Activated B cell treated with CpG ODN at 0.5 μM for 24 hours (primary cell): Measurements from ENCODE around the gene GPR153. TPM values are rescaled to one million over a fixed set of nuclear protein-coding genes. Genes with fewer than 3 reads are reported as not detected.
"Not testable (repeated sequence)": the region's sequence is repeated elsewhere in the genome, so short reads cannot be mapped to it uniquely, and the experiment has no call there.

Experiments used
- ATAC-seq: fragments of 200-7000 bp; cut with Tn5 transposase; one replicate; pipeline ENCODE4 v1.10.0; 2021; ENCODE audit warnings: low read depth, mild to moderate bottlenecking, moderate library complexity
- CTCF ChIA-PET: fragments of 350-600 bp; sonication (Branson Sonifier 250); formaldehyde crosslinking; loops from one replicate; lab custom pipeline; 2021; ENCODE audit warnings: antibody characterized with exemption; lab: Charles Lee
- POLR2A ChIA-PET: fragments of 350-600 bp; sonication (Branson Sonifier 250); formaldehyde crosslinking; loops from one replicate; lab custom pipeline; 2021; ENCODE audit warnings: antibody characterized with exemption; lab: Charles Lee
- DNase-seq: peaks from one replicate; pipeline ENCODE4 v3.0.0; 2022
- H3K27ac Mint-ChIP-seq: one replicate; pipeline ENCODE4 v1.8.0; 2020; ENCODE audit warnings: mixed read lengths
- H3K27me3 Mint-ChIP-seq: one replicate; pipeline ENCODE4 v1.8.0; 2021; ENCODE audit warnings: mixed read lengths
- H3K36me3 Mint-ChIP-seq: one replicate; pipeline ENCODE4 v1.8.0; 2021; ENCODE audit warnings: low read depth, mixed read lengths
- H3K4me1 Mint-ChIP-seq: one replicate; pipeline ENCODE4 v1.8.0; 2021; ENCODE audit warnings: mixed read lengths
- H3K4me3 Mint-ChIP-seq: one replicate; pipeline ENCODE4 v1.8.0; 2020; ENCODE audit warnings: mild to moderate bottlenecking, mixed read lengths
- H3K9me3 Mint-ChIP-seq: one replicate; pipeline ENCODE4 v1.8.0; 2020; ENCODE audit warnings: mixed read lengths
- CTCF ChIP-seq: fragments of 200-600 bp; IDR thresholded peaks from one replicate; pipeline ENCODE4 v1.8.0; 2022; ENCODE audit warnings: antibody characterized with exemption, mild to moderate bottlenecking
- intact Hi-C: fragments of 100-400 bp; cut with micrococcal nuclease; formaldehyde crosslinking; loops from one replicate; pipeline ENCODE4 v1.15.1; 2024
- total RNA-seq: library from RNA; stranded (reverse); gene quantifications from 2 replicates; pipeline ENCODE4 v1.2.3, GENCODE V29; 2022

GPR153 gene
- 0.12 and 0.22 TPM in 2 replicates for total RNA-seq

- Mint-ChIP-seq H3K9me3 (no peaks in the 10 kb centered on the region), H3K36me3 (no peaks in the 10 kb centered on the region), H3K27me3 (peaks cover 20% of the 10 kb centered on the region), H3K4me3 (peak within 1 kb of the TSS; percentile 66), H3K27ac (no peak within 1 kb of the TSS), H3K4me1 (peaks cover 5% of the 10 kb centered on the region)
- DNase-seq (peak; percentile 39), ATAC-seq (peak; percentile 60)
- intact Hi-C loops, result loop anchor here (5.0 kb wide), 1 partner anchor 86 kb away; no protein-coding TSS in a partner anchor
- POLR2A ChIA-PET, result no interaction called here
- CTCF ChIA-PET, result no interaction called here
- no peak for TF ChIP-seq CTCF
These were observed at the start of gene GPR153 for GRCh38 chr1:6260961-6261614. TSS of gene GPR153 (minus strand) at chr1:6261098. CDS start at chr1:6254905, 6,193 bp downstream.

GRCh38 chr1:6310116-6310848, 49.4 kb upstream of the GPR153 start:
- no peak for DNase-seq
- ChIA-PET CTCF (no interaction called here), POLR2A (no interaction called here)
- intact Hi-C loops, result no loop called here
- Mint-ChIP-seq H3K27ac (no peak overlapping the region), H3K4me1 (no peaks in the 10 kb centered on the region), H3K4me3 (no peak overlapping the region), H3K27me3 (no peaks in the 10 kb centered on the region), H3K36me3 (no peaks in the 10 kb centered on the region), H3K9me3 (no peaks in the 10 kb centered on the region)
- TF ChIP-seq CTCF, result no peak
- no peak for ATAC-seq

GRCh38 chr1:6309564-6309963, 48.7 kb upstream of the GPR153 start:
- Mint-ChIP-seq H3K4me3 (no peak overlapping the region), H3K4me1 (no peaks in the 10 kb centered on the region), H3K27me3 (no peaks in the 10 kb centered on the region), H3K9me3 (no peaks in the 10 kb centered on the region), H3K36me3 (no peaks in the 10 kb centered on the region), H3K27ac (no peak overlapping the region)
- DNase-seq (no peak), ATAC-seq (no peak)
- intact Hi-C loops, result no loop called here
- POLR2A ChIA-PET, result no interaction called here
- CTCF ChIA-PET, result no interaction called here
- TF ChIP-seq CTCF, result no peak

- H3K9me3 Mint-ChIP-seq, result no peaks in the 10 kb centered on the region
- no peaks in the 10 kb centered on the region for H3K4me1 Mint-ChIP-seq
- DNase-seq, result no peak
- TF ChIP-seq CTCF, result no peak
- intact Hi-C loops, result no loop called here
- ATAC-seq, result no peak
- CTCF ChIA-PET, result no interaction called here
- H3K27me3 Mint-ChIP-seq, result no peaks in the 10 kb centered on the region
- no peak overlapping the region for H3K4me3 Mint-ChIP-seq
- POLR2A ChIA-PET, result no interaction called here
- H3K36me3 Mint-ChIP-seq, result no peaks in the 10 kb centered on the region
- no peak overlapping the region for H3K27ac Mint-ChIP-seq
These were observed 47.6 kb upstream of the GPR153 start for GRCh38 chr1:6308449-6308848.

- H3K4me3 Mint-ChIP-seq, intact Hi-C loops, H3K4me1 Mint-ChIP-seq, H3K9me3 Mint-ChIP-seq, ATAC-seq, H3K27me3 Mint-ChIP-seq, DNase-seq, H3K27ac Mint-ChIP-seq, POLR2A ChIA-PET, H3K36me3 Mint-ChIP-seq, CTCF ChIA-PET: not testable (repeated sequence)
These were observed 46.8 kb upstream of the GPR153 start for GRCh38 chr1:6307682-6308081.
